Adrenal gland (tissue), 5 donors: Measurements from ENCODE around the gene LARP1.

Source experiments
- POLR2A ChIP-seq, 2 donors: fragments of 450-650 bp; IDR thresholded peaks; one replicate each; pipeline ENCODE4 v1.6.1; 2017; ENCODE audit warnings: antibody characterized with exemption in 2 of 2, mild to moderate bottlenecking in 2 of 2, moderate library complexity in 1 of 2
- TF ChIP-seq, protein P1 (sequence below), 6 experiments: fragments of 450-650 bp in 4 of 6; fragments of 200-600 bp in 2 of 6; sonication (generic) in 1 of 6; IDR thresholded peaks; 1 replicate in 5 of 6; 2 replicates in 1 of 6; pipeline versions ENCODE4 v1.5.1 to v1.8.0; 2016 to 2021; ENCODE audit warnings: antibody characterized with exemption in 6 of 6, mild to moderate bottlenecking in 2 of 6, moderate library complexity in 1 of 6
- donor health status: DM: no; HTN: no; CAD: no.

GRCh38 chr5:154707641-154708040 is 47.5 kb upstream of the LARP1 start:
- TF ChIP-seq POLR2A (IDR thresholded peaks at IDR 0.05) = no peak
- TF ChIP-seq, protein P1, sequence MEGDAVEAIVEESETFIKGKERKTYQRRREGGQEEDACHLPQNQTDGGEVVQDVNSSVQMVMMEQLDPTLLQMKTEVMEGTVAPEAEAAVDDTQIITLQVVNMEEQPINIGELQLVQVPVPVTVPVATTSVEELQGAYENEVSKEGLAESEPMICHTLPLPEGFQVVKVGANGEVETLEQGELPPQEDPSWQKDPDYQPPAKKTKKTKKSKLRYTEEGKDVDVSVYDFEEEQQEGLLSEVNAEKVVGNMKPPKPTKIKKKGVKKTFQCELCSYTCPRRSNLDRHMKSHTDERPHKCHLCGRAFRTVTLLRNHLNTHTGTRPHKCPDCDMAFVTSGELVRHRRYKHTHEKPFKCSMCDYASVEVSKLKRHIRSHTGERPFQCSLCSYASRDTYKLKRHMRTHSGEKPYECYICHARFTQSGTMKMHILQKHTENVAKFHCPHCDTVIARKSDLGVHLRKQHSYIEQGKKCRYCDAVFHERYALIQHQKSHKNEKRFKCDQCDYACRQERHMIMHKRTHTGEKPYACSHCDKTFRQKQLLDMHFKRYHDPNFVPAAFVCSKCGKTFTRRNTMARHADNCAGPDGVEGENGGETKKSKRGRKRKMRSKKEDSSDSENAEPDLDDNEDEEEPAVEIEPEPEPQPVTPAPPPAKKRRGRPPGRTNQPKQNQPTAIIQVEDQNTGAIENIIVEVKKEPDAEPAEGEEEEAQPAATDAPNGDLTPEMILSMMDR (IDR thresholded peaks at IDR 0.05) = no peak
